ENCODE data around the gene FOXP1.

- TF ChIP-seq BHLHE40 (IDR thresholded peaks at IDR 0.05; ENCODE audit: borderline replicate concordance) (no peak), CTBP1 (IDR thresholded peaks at IDR 0.05; ENCODE audit: borderline replicate concordance) (no peak), ELF4 (IDR thresholded peaks at IDR 0.05) (no peak), SUZ12 (IDR thresholded peaks at IDR 0.05) (no peak), SP1 (IDR thresholded peaks at IDR 0.05) (no peak), HDGF (IDR thresholded peaks at IDR 0.05; ENCODE audit: borderline replicate concordance) (no peak), ZNF384 (IDR thresholded peaks at IDR 0.05) (no peak)
These were observed 494.8 kb downstream of the FOXP1 start for GRCh38 chr3:71088742-71089141.

Data from HEK293T (cell line).